GM12878 (cell line): ENCODE results near the gene FOLR3. TPM values are rescaled to one million over a fixed set of nuclear protein-coding genes. Genes with fewer than 3 reads are reported as not detected.

Experiments used
- BCLAF1 ChIP-seq: fragments of 450-650 bp; IDR thresholded peaks from 2 replicates; pipeline ENCODE4 v1.6.1; 2017; ENCODE audit warnings: antibody characterized with exemption, mild to moderate bottlenecking, moderate library complexity
- CBX5 ChIP-seq: sonication (generic); IDR thresholded peaks from 2 replicates; pipeline ENCODE4 v1.6.1; 2016; ENCODE audit warnings: low read depth, moderate library complexity, mild to moderate bottlenecking, inconsistent platforms
- E4F1 ChIP-seq: fragments of 450-650 bp; IDR thresholded peaks from 2 replicates; pipeline ENCODE4 v1.6.1; 2018; ENCODE audit warnings: borderline replicate concordance, mild to moderate bottlenecking; ENCODE audit not compliant: partially characterized antibody
- MXI1 ChIP-seq: fragments of 150-350 bp; IDR thresholded peaks from 2 replicates; pipeline ENCODE4 v1.6.1; 2011; ENCODE audit warnings: low read depth, mild to moderate bottlenecking, inconsistent platforms, low read length, improper control_type of control experiment
- NFXL1 ChIP-seq: fragments of 450-650 bp; IDR thresholded peaks from 2 replicates; pipeline ENCODE4 v1.6.1; 2017; ENCODE audit warnings: antibody characterized with exemption, mild to moderate bottlenecking, borderline replicate concordance
- NKRF ChIP-seq: fragments of 450-650 bp; conservative IDR thresholded peaks from 2 replicates; pipeline ENCODE4 v1.6.1; 2017; ENCODE audit warnings: mild to moderate bottlenecking, moderate library complexity
- NR2C2 ChIP-seq: IDR thresholded peaks from 2 replicates; pipeline ENCODE4 v1.6.1; 2011; ENCODE audit warnings: borderline replicate concordance, low read depth; ENCODE audit not compliant: control insufficient read depth, insufficient read length
- SPI1 ChIP-seq: IDR thresholded peaks from 2 replicates; pipeline ENCODE4 v1.6.1; 2011; ENCODE audit warnings: low read depth, mild to moderate bottlenecking, low read length, moderate library complexity, borderline replicate concordance; ENCODE audit not compliant: insufficient read depth
- SREBF2 ChIP-seq: IDR thresholded peaks from 2 replicates; pipeline ENCODE4 v1.6.1; 2012; ENCODE audit warnings: mild to moderate bottlenecking, low read length
- TAF1 ChIP-seq: IDR thresholded peaks from 2 replicates; pipeline ENCODE4 v1.6.1; 2011; ENCODE audit warnings: mild to moderate bottlenecking, low read depth, low read length, borderline replicate concordance
- TARDBP ChIP-seq: IDR thresholded peaks from 2 replicates; pipeline ENCODE4 v1.6.1; 2016; ENCODE audit warnings: borderline replicate concordance
- TCF7 ChIP-seq: IDR thresholded peaks from 2 replicates; pipeline ENCODE4 v1.6.1; 2014; ENCODE audit warnings: antibody characterized with exemption, borderline replicate concordance
- WRNIP1 ChIP-seq: IDR thresholded peaks from 2 replicates; pipeline ENCODE4 v1.6.1; 2011; ENCODE audit warnings: low read depth, low read length, improper control_type of control experiment, borderline replicate concordance
- ZNF217 ChIP-seq: fragments of 450-650 bp; IDR thresholded peaks from 2 replicates; pipeline ENCODE4 v1.6.1; 2017; ENCODE audit warnings: antibody characterized with exemption, mild to moderate bottlenecking
- ZNF687 ChIP-seq: fragments of 450-650 bp; IDR thresholded peaks from 2 replicates; pipeline ENCODE4 v1.6.1; 2017; ENCODE audit warnings: mild to moderate bottlenecking, moderate library complexity
- polyA plus RNA-seq, 11 experiments: library from polyadenylated mRNA; depleted of rRNA in 4 of 11; unstranded in 6 of 11; stranded (reverse) in 5 of 11; fragments of >200 nt; fragmentation: Nextera tagmentation in 4 of 11; fragmentation: Illumina TruSeq in 1 of 11; extraction: Ambion mirVana in 4 of 11; extraction: Trizol in 1 of 11; gene quantifications; 1 replicate in 1 of 11; 2 replicates in 10 of 11; pipeline versions ENCODE4 v1.2.1 to v1.2.3, GENCODE V29; 2011 to 2016; ENCODE audit warnings: inconsistent platforms in 2 of 11, missing spikeins in 2 of 11, low read depth in 1 of 11
- total RNA-seq, 4 experiments: library from RNA; depleted of rRNA in 3 of 4; stranded (reverse); fragments of >200 nt in 3 of 4; fragmentation: Illumina TruSeq in 1 of 4; extraction: Trizol in 1 of 4; gene quantifications; 2 replicates each; pipeline versions ENCODE4 v1.2.1 to v1.2.3, GENCODE V29; 2013 to 2021

The FOLR3 gene
- total and polyA plus RNA-seq, 10 of the 15 experiments (the other 5 are each of a cell fraction or from before 2014, with no cell fraction given) = not detected

- TF ChIP-seq TARDBP = peak; percentile 68; the same call in 1 of the 2 replicates
- TF ChIP-seq MXI1 = peak; percentile 41; the same call in 1 of the 2 replicates
- peak; percentile 21 for TF ChIP-seq E4F1
- TF ChIP-seq WRNIP1 = no peak
- peak; percentile 66; the same call in 1 of the 2 replicates for TF ChIP-seq TAF1
- no peak for TF ChIP-seq NFXL1
- no peak for TF ChIP-seq BCLAF1
- peak; percentile 79 for TF ChIP-seq ZNF687
- TF ChIP-seq NKRF = peak; percentile 80
- no peak for TF ChIP-seq ZNF217
- no peak for TF ChIP-seq SPI1
- no peak for TF ChIP-seq CBX5
- no peak for TF ChIP-seq TCF7
- TF ChIP-seq SREBF2 = no peak
- TF ChIP-seq NR2C2 = no peak
Measured at GRCh38 chr11:72102946-72103753, 32.4 kb upstream of the FOLR3 start, which contains the start of gene LAMTOR1 (continued).
